Stimulated activated CD4-positive, alpha-beta T cell treated with anti-CD3 and anti-CD28 coated beads, Interleukin-15, amount 100 ng/mL, for 48 hours (primary cell): Measurements from ENCODE around the gene CCDC18.

Experiments used
- DNase-seq, 2 donors: peaks; one replicate each; pipeline ENCODE4 v3.0.0-alpha.2; 2020; ENCODE audit warnings: low read depth in 2 of 2

Gene CCDC18

DNA sequence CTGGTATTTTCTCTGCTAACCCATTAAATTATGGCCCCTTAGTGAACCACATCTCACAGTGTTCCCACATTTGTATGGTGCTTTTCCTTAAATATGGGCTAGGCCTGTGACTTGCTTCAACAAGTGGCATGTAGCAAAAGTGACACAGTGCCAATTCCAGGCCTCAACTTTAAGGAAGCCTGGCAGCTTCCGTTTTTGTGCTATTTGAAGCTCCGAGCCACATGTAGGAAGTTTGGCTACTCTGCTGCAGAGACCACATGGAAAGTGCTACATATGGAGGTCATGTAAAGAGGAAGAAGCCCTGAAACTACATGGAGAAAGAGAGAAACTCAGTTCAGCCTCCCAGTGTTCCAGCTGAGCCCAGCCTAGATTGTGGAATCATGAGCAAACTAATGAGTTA, 136.7 kb downstream of the CCDC18 start:
- no peak for DNase-seq

DNA sequence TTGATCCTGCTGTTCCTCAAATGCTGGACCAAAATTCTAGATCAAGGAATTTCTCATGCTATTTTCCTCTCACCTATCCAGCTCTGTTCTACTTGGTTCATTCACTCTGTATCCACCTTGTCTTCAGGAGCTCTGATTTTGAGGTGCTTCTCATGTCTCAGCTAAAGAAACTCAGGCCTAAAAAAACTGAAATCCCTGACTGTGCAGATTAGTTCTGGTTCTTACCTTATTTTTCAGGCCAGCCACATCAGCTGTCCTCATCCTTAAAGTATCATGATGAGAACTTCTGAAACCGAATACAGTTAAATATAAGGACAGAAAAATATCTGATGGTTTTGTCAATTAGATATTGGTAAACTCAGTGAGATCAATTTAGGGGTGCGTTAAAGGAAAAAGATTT, 137.4 kb downstream of the CCDC18 start:
- no peak for DNase-seq

DNA sequence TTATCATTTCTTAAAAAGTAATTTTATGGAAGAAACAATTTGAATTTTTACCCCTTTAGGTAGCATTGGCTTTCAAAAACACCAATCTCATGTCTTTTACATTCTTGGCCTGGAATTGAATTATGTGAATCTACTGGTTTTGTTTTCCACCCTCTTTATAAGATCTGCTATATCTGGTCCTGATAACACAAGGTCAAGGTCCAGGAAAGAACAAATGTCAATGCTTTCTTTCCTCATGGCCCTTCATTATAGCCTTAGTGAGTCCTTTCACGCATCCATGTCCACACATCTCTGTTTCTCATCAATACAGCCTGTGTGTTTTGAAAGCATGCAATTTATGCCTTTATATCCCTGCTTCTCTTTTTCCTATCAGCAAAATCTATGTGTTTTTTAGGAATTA, 141.2 kb downstream of the CCDC18 start:
- no peak for DNase-seq

DNA sequence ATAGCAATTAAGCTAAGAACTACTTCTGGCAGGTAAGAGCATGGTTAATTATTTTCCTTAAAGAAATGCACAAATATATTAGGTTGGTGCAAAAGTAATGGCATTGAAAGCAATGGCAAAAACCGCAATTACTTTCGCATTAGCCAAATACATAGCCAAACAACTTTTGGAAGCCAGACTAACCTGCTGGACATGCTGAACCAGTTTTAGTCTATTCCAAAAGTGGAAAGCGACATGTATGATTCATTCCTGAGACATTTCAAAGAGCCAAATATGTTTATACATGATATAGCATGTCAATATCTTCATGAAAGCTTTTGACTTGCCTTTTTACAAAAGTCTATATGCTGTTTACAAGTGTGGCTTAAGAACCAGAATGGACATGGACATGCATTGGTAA, 141.8 kb downstream of the CCDC18 start:
- no peak for DNase-seq

DNA sequence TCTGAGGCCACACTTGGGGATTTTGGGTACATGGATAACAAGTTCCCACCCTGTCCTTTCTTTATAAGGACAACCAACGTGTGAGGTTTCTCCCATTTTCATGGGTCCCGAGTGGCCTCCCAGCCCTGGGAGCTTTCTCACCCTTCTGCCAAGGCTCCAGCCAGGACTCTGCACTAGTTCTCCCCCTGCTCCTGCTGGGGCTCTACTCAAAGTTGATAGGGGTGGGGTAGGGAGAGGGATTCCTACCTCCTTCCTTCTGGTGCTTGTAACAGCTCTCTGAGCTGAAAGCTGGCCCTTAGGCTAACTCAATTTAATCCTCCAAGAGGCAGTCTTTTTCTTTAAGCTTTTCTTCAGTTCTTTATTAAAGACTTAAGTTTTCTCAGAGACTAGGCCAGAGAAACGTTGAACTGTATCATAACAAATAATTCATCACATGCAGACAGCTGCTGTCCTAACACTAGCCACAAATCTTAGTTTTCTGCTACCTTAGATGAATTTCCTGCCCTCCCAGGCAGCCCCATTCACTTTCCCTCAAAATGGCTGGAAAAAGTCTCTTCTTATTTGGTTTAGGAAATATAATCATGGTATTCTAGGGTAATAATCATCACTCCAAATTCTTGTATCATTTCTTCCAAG, 142.8 kb downstream of the CCDC18 start:
- DNase-seq = no peak

DNA sequence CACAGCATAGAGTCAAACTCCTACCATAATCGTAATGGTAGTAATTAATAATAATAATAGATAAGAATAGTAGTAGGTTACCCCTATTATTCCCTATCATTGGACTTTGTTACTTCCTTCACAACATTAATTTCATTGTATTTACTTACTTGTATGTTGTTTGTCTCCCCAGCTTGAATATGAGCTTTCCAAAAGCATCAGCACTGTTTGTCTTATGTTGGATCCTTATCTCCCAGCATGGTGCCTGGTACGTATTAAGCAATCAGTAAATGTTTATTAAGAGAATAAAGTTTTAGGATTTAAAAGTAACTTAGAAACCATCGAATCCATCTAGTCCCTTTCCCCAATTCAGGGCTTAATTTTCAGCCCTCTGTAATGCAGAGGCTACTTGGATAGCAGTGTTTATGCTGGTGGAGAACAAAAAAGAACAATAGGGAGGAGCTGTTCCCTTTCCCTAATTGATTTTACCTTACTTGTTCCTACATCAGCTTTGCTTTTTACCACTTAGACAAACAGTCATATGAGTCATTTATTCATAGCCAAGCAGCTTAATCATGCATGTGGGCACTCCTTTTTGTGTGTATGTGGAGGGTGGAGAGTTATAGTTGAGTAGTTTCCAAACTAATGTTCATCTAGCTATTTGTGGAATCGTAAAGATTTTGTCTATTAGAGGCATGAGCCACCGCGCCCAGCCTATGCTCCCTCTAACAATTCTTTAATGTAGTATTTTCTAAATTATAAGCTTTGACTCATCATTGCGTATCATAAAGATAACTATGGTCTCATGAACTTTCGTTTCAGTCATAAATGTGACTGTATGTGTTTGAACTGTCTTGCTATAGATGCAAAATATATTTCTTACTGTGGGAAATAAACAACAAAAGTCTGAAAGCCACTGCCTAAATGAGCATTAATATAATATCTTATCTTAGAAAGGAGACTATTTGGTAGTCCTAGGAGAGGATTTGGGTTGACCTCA, 144.3 kb downstream of the CCDC18 start:
- no peak for DNase-seq
